GM23248 (cell line): ENCODE results near the gene ALDH1A2. TPM values are rescaled to one million over a fixed set of nuclear protein-coding genes. Genes with fewer than 3 reads are reported as not detected.

Experiments used
- DNase-seq: peaks from one replicate; pipeline ENCODE4 v3.0.0-alpha.2; 2015
- H2AFZ ChIP-seq: fragments of 200-600 bp; sonication (generic); 2 replicates; pipeline ENCODE4 v1.6.1; 2016; ENCODE audit warnings: antibody characterized with exemption
- H3F3A ChIP-seq: fragments of 200-600 bp; sonication (generic); 2 replicates; pipeline ENCODE4 v1.6.1; 2016; ENCODE audit warnings: mild to moderate bottlenecking, antibody characterized with exemption, mixed run types; ENCODE audit not compliant: insufficient read depth
- H3K27ac ChIP-seq: fragments of 200-600 bp; sonication (generic); 2 replicates; pipeline ENCODE4 v1.5.1; 2016; ENCODE audit warnings: mild to moderate bottlenecking
- H3K27me3 ChIP-seq: fragments of 200-600 bp; sonication (generic); replicated peaks from 2 replicates; pipeline ENCODE4 v1.6.1; 2016; ENCODE audit warnings: mild to moderate bottlenecking; ENCODE audit not compliant: insufficient read depth
- H3K36me3 ChIP-seq: fragments of 200-600 bp; sonication (generic); 2 replicates; pipeline ENCODE4 v1.6.1; 2016; ENCODE audit warnings: low read depth, mild to moderate bottlenecking
- H3K4me1 ChIP-seq: fragments of 200-600 bp; sonication (generic); 2 replicates; pipeline ENCODE4 v1.6.1; 2016; ENCODE audit warnings: mild to moderate bottlenecking; ENCODE audit not compliant: insufficient read depth
- H3K4me2 ChIP-seq: fragments of 200-600 bp; sonication (generic); one replicate; pipeline ENCODE4 v1.6.1; 2016; ENCODE audit warnings: mild to moderate bottlenecking; ENCODE audit not compliant: unreplicated experiment
- H3K4me3 ChIP-seq: fragments of 200-600 bp; sonication (generic); 2 replicates; pipeline ENCODE4 v1.5.1; 2016; ENCODE audit warnings: mild to moderate bottlenecking
- H3K79me2 ChIP-seq: fragments of 200-600 bp; sonication (generic); 2 replicates; pipeline ENCODE4 v1.6.1; 2016; ENCODE audit warnings: mild to moderate bottlenecking; ENCODE audit not compliant: insufficient read depth
- H3K9ac ChIP-seq: fragments of 200-600 bp; sonication (generic); 2 replicates; pipeline ENCODE4 v1.6.1; 2016; ENCODE audit warnings: mild to moderate bottlenecking
- H3K9me2 ChIP-seq: fragments of 200-600 bp; sonication (generic); 2 replicates; pipeline ENCODE4 v1.6.1; 2016; ENCODE audit warnings: mixed run types, mild to moderate bottlenecking, moderate library complexity; ENCODE audit not compliant: insufficient read depth
- H3K9me3 ChIP-seq: fragments of 200-600 bp; sonication (generic); one replicate; pipeline ENCODE4 v1.6.1; 2017; ENCODE audit warnings: low read depth
- H4K20me1 ChIP-seq: fragments of 200-600 bp; sonication (generic); 2 replicates; pipeline ENCODE4 v1.6.0; 2016; ENCODE audit not compliant: insufficient read depth
- EZH2 ChIP-seq: fragments of 200-600 bp; sonication (generic); IDR thresholded peaks from 2 replicates; pipeline ENCODE4 v1.6.1; 2018; ENCODE audit warnings: antibody characterized with exemption, mild to moderate bottlenecking; ENCODE audit not compliant: insufficient read depth, poor library complexity, severe bottlenecking
- EZH2phosphoT487 ChIP-seq: fragments of 200-600 bp; sonication (generic); IDR thresholded peaks from 2 replicates; pipeline ENCODE4 v1.6.1; 2018; ENCODE audit warnings: antibody characterized with exemption, moderate library complexity, mild to moderate bottlenecking, low read depth; ENCODE audit not compliant: insufficient read depth
- WGBS, 2 experiments: methylation state at CpG; one replicate each; pipeline ENCODE4 v1.1.6; 2015 to 2017; ENCODE audit warnings: low lambda C conversion rate in 2 of 2, low coverage in 1 of 2; ENCODE audit errors: missing lambda C conversion rate in 2 of 2; 5-methylcytosine and 5-hydroxymethylcytosine counted together
- in situ Hi-C: fragments of 300-500 bp; cut with MboI; formaldehyde crosslinking; loops from 2 replicates; pipeline ENCODE4 v1.15.0; 2020
- polyA plus RNA-seq: library from polyadenylated mRNA; unstranded; fragments of >200 nt; fragmentation: Nextera tagmentation; extraction: Ambion mirVana; gene quantifications from 2 replicates; pipeline ENCODE4 v1.2.1, GENCODE V29; 2016
- total RNA-seq: library from RNA; depleted of rRNA; stranded (reverse); fragments of >200 nt; shearing (Covaris generic); gene quantifications from 2 replicates; pipeline ENCODE4 v1.2.3, GENCODE V29; 2014

Gene ALDH1A2
- total and polyA plus RNA-seq, 2 experiments from 2014 or later = 0.11 to 0.68 TPM

DNA sequence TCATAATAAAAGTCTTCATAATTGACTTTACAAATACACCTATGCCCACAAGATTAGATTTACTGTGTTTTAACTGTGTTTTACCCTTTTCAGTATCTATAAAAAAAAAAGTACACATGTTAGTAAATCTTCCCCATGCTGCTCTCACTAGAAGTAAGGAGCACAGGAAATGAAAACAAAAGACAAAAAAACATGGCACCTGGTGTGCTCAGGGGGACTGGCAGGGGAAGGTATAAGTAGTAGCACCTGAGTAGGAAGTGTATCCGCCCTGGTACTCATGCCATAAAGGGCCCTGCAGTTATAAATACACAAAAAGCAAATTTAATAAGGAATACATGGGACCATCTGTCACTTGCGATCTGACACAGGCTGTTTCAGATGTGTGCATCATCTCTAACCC lies 8.9 kb upstream of the ALDH1A2 start:
- Histone ChIP-seq H4K20me1 (no peaks in the 10 kb centered on the region), H3K27me3 (no peaks in the 10 kb centered on the region), H3K4me2 (no peak overlapping the region), H3K27ac (no peak overlapping the region), H3K4me1 (no peaks in the 10 kb centered on the region), H3K4me3 (no peak overlapping the region), H3K36me3 (no peaks in the 10 kb centered on the region), H3K9me3 (no peaks in the 10 kb centered on the region), H3K9me2 (no peaks in the 10 kb centered on the region), H3F3A (no peaks in the 10 kb centered on the region), H3K79me2 (no peaks in the 10 kb centered on the region), H3K9ac (no peak overlapping the region), H2AFZ (no peak overlapping the region)
- DNase-seq = no peak
- TF ChIP-seq EZH2 (no peak), EZH2phosphoT487 (no peak)
- in situ Hi-C loops = loop anchor here (10.0 kb wide), 2 partner anchors 210 to 330 kb away; no protein-coding TSS in a partner anchor
- WGBS, 2 experiments = 85 to 90% methylated on average over 2 of the region's 2 CpGs

DNA sequence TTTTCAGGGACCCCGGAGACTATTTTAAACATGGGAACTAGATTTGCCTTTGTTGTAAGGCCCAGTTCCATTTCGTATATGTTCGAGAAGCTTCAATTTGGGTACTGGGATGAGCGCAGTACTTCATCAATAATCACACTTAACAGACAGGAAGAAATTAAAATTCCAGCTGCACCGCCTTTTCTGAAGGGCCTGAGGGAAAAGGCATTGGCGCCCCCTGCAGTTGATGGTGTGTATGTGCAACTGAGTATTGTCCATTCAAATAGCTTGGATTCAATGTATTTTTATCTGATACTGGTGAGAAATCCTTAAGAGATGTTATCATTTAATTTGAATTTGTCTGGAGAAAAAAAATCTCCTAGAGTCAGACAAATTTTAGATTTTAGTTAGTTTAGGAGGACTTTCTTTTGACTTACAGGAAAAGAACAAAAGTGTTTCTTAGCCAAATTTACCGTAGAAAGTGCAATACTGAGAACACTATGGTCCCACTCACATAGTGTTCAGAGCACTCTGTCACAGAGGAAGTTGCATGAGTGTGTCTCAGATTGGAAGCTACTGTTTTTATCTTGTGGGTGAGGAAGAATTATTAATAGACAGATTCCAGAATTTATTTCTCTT lies 5.4 kb upstream of the ALDH1A2 start:
- no peaks in the 10 kb centered on the region for H4K20me1 ChIP-seq
- no peak for TF ChIP-seq EZH2phosphoT487
- no peak for TF ChIP-seq EZH2
- peak; percentile 58 for DNase-seq
- H3K4me3 ChIP-seq = no peak overlapping the region
- no peaks in the 10 kb centered on the region for H3F3A ChIP-seq
- no peak overlapping the region for H3K27ac ChIP-seq
- H3K9ac ChIP-seq = no peak overlapping the region
- no peaks in the 10 kb centered on the region for H3K79me2 ChIP-seq
- peaks cover 14% of the 10 kb centered on the region for H3K27me3 ChIP-seq
- H3K4me2 ChIP-seq = no peak overlapping the region
- no peaks in the 10 kb centered on the region for H3K4me1 ChIP-seq
- H2AFZ ChIP-seq = no peak overlapping the region
- H3K9me3 ChIP-seq = no peaks in the 10 kb centered on the region
- in situ Hi-C loops = loop anchor here (10.0 kb wide), 2 partner anchors 206 to 326 kb away; no protein-coding TSS in a partner anchor
- no peaks in the 10 kb centered on the region for H3K36me3 ChIP-seq
- WGBS, 2 experiments = 53 to 65% methylated on average over 7 of the region's 7 CpGs
- no peaks in the 10 kb centered on the region for H3K9me2 ChIP-seq

GRCh38 chr15:58069008-58069407 lies 3.5 kb upstream of the ALDH1A2 start:
- Histone ChIP-seq H3K4me1 (no peaks in the 10 kb centered on the region), H3K4me2 (no peak overlapping the region), H2AFZ (no peak overlapping the region), H3K9ac (no peak overlapping the region), H3F3A (no peaks in the 10 kb centered on the region), H3K9me2 (no peaks in the 10 kb centered on the region), H4K20me1 (no peaks in the 10 kb centered on the region), H3K36me3 (no peaks in the 10 kb centered on the region), H3K27me3 (peaks cover 33% of the 10 kb centered on the region), H3K9me3 (no peaks in the 10 kb centered on the region), H3K79me2 (no peaks in the 10 kb centered on the region), H3K27ac (no peak overlapping the region), H3K4me3 (no peak overlapping the region)
- DNase-seq = no peak
- 94 to 95% methylated on average over 5 of the region's 5 CpGs for WGBS, 2 experiments
- TF ChIP-seq EZH2 (no peak), EZH2phosphoT487 (no peak)
- in situ Hi-C loops = loop anchor here (10.0 kb wide), 1 partner anchor 514 kb away; no protein-coding TSS in a partner anchor

- H4K20me1 ChIP-seq = no peaks in the 10 kb centered on the region
- H3K4me3 ChIP-seq = no peak overlapping the region
- H3K27me3 ChIP-seq = peaks cover 59% of the 10 kb centered on the region
- no peaks in the 10 kb centered on the region for H3K4me1 ChIP-seq
- no peak overlapping the region for H3K4me2 ChIP-seq
- H3K36me3 ChIP-seq = no peaks in the 10 kb centered on the region
- no peak overlapping the region for H3K9ac ChIP-seq
- 34 to 38% methylated on average over 40 to 51 of the region's 59 CpGs for WGBS, 2 experiments
- H3K9me2 ChIP-seq = no peaks in the 10 kb centered on the region
- H3F3A ChIP-seq = no peaks in the 10 kb centered on the region
- in situ Hi-C loops = loop anchor here (10.0 kb wide), 1 partner anchor 511 kb away; no protein-coding TSS in a partner anchor
- no peaks in the 10 kb centered on the region for H3K9me3 ChIP-seq
- H2AFZ ChIP-seq = 0 out of 2 replicates have a peak overlapping the region, but pooled peaks have one; percentile 45
- no peak overlapping the region for H3K27ac ChIP-seq
- DNase-seq = peak; percentile 62
- no peaks in the 10 kb centered on the region for H3K79me2 ChIP-seq
- no peak for TF ChIP-seq EZH2
- no peak for TF ChIP-seq EZH2phosphoT487
These were observed 744 bp upstream of the ALDH1A2 start for GRCh38 chr15:58066042-58066867.
